Lower leg skin (tissue), 3 donors: ENCODE results near the gene APLNR.

Experiments used
- POLR2A ChIP-seq, 2 donors: fragments of 450-650 bp; IDR thresholded peaks; one replicate each; pipeline ENCODE4 v1.6.1; 2016 to 2017; ENCODE audit warnings: antibody characterized with exemption in 2 of 2, mild to moderate bottlenecking in 1 of 2, moderate library complexity in 1 of 2
- TF ChIP-seq, protein P1 (sequence below), 3 donors: fragments of 450-650 bp; IDR thresholded peaks; one replicate each; pipeline ENCODE4 v1.5.1; 2016; ENCODE audit warnings: antibody characterized with exemption in 3 of 3, mild to moderate bottlenecking in 3 of 3, moderate library complexity in 2 of 3

DNA sequence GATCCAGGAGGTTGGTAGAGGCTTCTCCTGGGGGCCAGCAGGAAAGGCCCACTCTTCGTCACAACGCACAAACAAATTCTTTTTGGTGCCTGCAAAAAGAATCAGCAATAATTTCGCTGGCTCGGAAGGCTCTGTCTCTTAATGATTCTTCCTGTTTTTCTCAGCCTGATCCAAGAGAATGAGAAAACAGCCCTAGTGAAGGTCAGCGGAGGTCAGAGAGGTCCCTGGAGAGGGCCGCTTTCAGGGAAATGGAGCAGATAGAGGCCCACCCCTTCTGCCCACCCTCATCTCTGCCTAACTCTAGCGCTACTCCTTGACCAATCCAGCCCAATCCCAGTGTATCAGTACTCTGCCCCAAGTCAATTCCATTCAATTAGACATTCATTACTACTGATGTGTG is 36.1 kb downstream of the APLNR start:
- TF ChIP-seq, protein P1, sequence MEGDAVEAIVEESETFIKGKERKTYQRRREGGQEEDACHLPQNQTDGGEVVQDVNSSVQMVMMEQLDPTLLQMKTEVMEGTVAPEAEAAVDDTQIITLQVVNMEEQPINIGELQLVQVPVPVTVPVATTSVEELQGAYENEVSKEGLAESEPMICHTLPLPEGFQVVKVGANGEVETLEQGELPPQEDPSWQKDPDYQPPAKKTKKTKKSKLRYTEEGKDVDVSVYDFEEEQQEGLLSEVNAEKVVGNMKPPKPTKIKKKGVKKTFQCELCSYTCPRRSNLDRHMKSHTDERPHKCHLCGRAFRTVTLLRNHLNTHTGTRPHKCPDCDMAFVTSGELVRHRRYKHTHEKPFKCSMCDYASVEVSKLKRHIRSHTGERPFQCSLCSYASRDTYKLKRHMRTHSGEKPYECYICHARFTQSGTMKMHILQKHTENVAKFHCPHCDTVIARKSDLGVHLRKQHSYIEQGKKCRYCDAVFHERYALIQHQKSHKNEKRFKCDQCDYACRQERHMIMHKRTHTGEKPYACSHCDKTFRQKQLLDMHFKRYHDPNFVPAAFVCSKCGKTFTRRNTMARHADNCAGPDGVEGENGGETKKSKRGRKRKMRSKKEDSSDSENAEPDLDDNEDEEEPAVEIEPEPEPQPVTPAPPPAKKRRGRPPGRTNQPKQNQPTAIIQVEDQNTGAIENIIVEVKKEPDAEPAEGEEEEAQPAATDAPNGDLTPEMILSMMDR (IDR thresholded peaks at IDR 0.05) = no peak
- no peak for TF ChIP-seq POLR2A (IDR thresholded peaks at IDR 0.05)
